NCI-H345 (cell line): ENCODE results near the gene ADA.

Source experiments
- DNase-seq: peaks from one replicate; lab custom pipeline; 2025; lab: John Stamatoyannopoulos, UW

The ADA gene

GRCh38 chr20:44624152-44624551 lies 27.3 kb downstream of the ADA start:
- DNase-seq = no peak

- DNase-seq = no peak
Observed at GRCh38 chr20:44622501-44623270, 28.8 kb downstream of the ADA start.

DNA sequence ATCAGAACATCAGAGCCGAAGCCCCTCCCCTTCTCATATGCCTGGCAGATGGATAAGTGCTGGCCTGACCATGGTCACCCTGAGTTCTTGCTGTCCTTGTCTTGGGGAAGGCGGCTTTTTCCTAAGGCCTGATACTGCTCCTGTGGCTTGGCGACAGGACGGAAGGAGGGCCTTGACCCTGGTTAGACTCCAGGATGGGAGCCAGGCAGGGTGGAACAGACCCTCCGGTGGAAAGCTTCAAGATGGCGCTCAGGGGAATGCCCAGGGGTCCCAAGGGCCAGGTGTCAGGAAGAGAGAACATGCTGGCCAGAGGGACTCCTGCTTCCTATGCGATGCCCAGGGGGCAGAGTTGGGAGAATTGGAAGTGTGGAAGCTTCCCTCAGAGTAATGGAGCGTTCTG lies 29.6 kb downstream of the ADA start:
- no peak for DNase-seq

- no peak for DNase-seq
Observed at GRCh38 chr20:44621325-44621724, 30.2 kb downstream of the ADA start.

DNA sequence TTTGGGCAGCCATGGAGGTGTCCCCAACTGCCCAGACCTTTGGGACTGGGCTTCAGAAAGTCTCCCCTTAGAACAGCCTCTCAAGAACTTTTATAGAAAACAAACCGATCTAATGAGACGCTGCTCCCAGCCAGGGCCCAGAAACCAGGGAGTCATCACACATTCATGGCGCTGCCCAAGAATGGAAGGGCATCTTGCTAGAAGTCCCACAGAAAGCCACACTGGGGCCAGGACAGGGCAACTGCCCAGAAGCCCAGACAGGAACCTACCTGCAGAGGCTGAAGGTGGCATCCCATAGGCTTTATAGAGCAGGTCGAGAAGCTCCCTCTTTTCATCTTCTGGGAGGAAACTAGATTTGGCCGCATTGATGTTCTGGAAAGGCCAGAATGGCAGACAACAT lies 31.5 kb downstream of the ADA start:
- no peak for DNase-seq

DNA sequence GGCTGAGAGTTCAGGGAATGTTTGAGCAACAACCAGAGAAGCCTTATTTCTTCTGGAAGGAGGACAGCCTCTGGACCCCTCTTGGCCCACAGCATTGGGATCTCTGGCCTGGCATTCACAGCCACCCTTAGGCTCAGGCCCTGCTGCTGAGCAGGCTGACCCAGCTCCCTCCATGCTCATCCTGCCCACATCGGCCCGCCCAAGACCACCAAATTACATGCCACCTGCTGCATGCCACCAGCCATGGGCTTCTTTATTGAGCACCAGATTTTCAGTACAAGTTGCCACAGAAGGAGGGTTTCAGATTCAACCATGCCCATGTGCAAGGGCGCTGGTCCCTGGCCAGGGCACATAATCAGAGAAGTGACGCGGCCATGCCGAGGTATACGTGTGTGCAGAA lies 32.2 kb downstream of the ADA start:
- no peak for DNase-seq

- no peak for DNase-seq
Observed at GRCh38 chr20:44618318-44618731, 33.2 kb downstream of the ADA start.

GRCh38 chr20:44616604-44616964 lies 34.9 kb downstream of the ADA start:
- DNase-seq = no peak

DNA sequence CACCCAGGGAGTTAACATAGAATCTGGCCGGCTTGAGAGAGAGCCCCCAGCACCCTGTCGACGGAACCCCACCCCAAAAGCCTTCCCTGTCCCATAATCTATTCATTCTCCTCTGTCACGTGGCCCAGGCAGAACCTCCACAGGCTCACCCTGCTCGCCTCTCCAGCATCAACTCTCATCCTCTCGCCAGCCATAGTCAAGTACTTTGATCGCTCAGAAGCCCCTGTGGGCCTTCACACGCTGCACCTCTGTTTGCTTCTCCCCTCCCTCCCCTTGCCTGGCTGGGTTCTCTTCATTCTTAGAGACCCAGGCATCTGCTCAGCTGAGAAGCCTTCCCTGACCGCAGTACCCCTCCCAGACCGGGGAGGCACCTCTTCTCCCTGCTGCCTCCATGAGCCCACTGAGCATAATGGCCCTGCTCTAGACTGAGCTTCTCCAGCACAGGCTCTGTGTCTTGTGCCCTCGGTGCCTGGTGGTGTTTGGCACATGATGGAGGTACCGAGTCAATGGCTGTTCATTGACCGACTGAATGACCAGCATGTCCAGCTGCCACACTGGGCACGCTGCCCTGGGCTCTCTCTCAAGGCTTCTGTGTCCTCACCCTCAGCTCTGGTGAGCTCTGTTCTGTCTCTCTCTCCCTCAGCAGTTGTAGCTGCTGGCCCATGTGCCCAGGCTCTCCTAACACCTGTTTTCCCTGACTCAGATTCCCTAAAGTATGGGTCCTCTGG lies 35.5 kb downstream of the ADA start:
- no peak for DNase-seq

GRCh38 chr20:44615169-44615791 lies 36.2 kb downstream of the ADA start:
- DNase-seq = no peak

- no peak for DNase-seq
Observed at GRCh38 chr20:44614525-44614924, 37.0 kb downstream of the ADA start.

DNA sequence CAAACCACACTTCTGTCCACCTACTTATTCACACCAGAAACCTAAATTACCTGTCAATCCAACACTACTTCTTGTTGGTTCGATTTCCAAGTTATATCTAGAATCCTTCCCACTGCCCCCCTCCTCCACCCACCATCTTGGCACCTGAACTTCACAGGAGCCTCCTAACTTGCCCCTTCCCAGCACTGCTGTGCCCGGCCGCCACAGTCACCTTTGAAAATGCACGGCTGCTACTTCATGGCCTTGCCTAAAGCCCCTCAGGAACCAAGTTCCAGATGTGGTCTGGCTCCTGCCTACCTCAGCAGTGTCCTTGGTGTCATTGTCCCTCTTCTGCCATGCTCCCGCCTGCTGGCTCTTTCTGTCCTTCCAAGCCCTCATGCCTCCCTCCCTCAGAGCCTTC lies 37.9 kb downstream of the ADA start:
- no peak for DNase-seq

DNA sequence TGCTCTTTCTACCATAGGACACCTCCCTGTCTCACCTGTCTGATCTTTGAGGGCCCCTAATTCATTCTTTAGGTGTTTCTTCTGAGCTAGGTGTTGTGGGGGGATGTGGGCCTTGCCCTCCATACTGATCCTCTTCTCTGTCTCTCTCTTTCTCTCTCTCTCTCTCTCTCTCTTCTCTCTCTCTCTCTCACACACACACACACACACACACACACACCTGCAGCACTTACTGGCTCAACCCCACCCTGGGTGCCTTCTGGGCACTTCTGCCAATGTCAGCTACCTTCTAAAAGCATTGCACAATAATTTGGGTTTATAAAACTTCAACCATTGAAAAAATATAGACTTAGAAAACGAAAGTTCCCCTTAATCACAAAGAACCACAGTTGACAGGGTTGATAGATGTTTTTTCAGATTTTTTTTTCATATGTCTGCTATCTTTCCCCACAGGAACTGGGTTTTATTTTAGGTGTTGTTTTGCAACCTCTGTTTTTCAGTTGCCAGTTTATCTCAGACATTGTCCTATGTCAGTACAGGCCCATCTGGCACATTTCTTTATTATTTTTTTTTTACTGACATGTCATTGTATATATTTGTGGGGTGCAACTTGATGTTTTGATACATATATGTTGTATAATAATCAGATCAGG lies 41.1 kb downstream of the ADA start:
- DNase-seq = no peak

DNA sequence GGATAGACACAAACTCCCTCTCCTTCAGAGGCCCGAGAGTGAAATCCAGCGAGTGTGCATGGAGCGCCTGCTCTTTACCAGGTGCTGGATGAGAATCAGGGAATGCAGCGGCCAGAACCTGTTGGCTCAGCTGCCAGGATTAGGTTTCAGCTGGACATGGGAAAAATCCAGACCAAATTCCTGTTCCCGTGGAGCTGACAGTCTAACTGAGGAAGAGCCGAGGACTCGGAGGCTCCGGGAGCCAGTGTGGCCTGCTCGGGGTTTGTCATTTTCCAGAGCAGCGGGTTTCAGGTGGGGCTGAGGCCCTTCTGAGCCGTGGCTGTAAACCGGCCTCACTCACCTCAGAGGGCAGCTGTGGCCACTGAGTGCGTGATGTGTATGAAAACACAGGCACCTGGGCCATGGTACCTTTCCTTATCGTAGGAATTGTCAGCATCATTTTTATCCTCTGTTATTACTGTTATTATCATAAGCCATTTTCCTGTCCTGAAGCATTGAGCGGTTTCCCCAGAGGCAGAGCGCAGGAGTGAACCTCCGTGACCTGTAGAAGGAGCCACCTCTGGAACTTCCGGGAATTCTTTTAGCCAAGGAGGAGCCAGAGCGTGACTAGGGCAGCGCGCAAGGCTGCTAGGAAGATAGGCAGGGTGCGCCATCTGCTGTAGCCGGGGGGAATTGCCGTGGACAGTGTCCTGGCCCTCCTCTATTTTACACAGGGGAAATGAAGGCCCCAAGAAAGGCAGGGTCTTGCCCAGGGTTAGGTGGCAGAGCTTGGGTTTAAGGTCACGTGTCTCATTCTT lies 41.8 kb downstream of the ADA start:
- DNase-seq = peak; percentile 84

GRCh38 chr20:44609006-44609515 lies 42.4 kb downstream of the ADA start:
- DNase-seq = no peak

- DNase-seq = no peak
Observed at GRCh38 chr20:44606725-44607441, 44.6 kb downstream of the ADA start.

DNA sequence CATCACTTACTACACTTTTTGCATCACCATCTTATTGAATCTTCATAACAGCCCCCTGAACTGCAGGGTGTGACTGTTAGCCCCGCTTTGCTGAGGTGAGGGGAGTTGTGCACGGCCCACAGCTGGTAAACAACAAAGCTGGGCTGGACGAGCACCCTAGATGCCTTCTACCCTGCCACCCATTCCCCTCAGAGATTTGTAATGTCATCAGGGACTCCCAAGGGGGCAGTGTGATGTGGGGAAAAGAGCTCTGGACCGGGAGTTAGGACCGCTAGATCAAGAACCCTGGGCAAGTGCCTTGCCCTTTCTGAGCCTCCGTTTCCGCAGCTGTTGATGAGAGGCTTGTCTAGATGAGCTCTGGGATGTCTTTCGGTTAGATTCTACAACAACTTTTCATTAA lies 48.2 kb downstream of the ADA start:
- no peak for DNase-seq

- DNase-seq = no peak
Observed at GRCh38 chr20:44601801-44602204, 49.7 kb downstream of the ADA start.

GRCh38 chr20:44601236-44601671 lies 50.2 kb downstream of the ADA start:
- no peak for DNase-seq

- no peak for DNase-seq
Observed at GRCh38 chr20:44600758-44601201, 50.7 kb downstream of the ADA start.

DNA sequence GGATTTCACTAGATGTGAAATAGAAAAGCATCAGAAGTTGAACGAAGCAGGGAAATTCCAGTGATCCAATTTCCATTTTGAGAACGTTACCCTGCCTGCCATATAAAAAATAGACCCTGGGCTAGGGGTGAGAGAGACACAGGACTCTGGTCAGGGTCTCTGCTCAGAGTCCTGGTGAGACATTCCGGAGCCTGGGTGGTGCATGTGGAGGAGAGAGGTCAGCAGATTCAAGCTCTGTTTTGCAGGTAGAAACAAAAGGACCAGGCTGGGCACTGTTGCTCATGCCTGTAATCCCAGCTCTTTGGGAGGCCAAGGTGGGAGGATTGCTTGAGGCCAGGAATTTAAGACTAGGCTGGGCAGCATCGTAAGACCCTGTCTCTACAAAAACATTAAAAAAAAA lies 51.2 kb downstream of the ADA start:
- DNase-seq = no peak
